Vagina (tissue), 2 donors: ENCODE results near the gene CHN2.

Source experiments
- POLR2A ChIP-seq, 2 donors: fragments of 450-650 bp; IDR thresholded peaks; one replicate each; pipeline ENCODE4 v1.6.1; 2017; ENCODE audit warnings: antibody characterized with exemption in 2 of 2, mild to moderate bottlenecking in 2 of 2, moderate library complexity in 2 of 2
- POLR2AphosphoS5 ChIP-seq, 2 donors: sonication (generic); formaldehyde crosslinking; IDR thresholded peaks; one replicate each; pipeline ENCODE4 v1.9.0; 2017; ENCODE audit warnings: antibody characterized with exemption in 2 of 2, mild to moderate bottlenecking in 2 of 2, low read depth in 1 of 2; ENCODE audit not compliant: insufficient read depth in 1 of 2
- TF ChIP-seq, protein P1 (sequence below), 3 experiments: fragments of 450-650 bp in 2 of 3; fragments of 200-600 bp in 1 of 3; sonication (generic) in 1 of 3; IDR thresholded peaks; one replicate each; pipeline ENCODE4 v1.5.1; 2017 to 2019; ENCODE audit warnings: antibody characterized with exemption in 3 of 3, mild to moderate bottlenecking in 2 of 3, moderate library complexity in 2 of 3

DNA sequence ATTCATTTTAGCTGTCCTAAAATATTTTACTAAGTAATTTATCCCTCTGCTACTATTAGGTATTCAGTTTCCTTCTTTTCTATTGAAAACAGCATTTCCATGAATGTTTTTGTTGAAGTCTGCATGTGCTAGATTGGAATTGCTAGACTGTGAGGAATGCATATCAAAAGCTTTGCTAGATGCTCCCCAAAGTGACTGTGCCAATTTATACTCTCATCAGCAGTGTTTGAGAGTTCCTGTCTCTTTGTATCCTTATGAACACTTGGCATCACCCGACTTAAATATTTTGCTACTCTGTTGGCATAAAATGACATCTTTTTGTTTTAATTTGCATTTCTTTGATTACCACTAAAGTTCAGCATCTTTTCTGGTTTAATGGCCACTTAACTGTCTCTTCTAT lies 324.0 kb downstream of the CHN2 start:
- TF ChIP-seq, protein P1, sequence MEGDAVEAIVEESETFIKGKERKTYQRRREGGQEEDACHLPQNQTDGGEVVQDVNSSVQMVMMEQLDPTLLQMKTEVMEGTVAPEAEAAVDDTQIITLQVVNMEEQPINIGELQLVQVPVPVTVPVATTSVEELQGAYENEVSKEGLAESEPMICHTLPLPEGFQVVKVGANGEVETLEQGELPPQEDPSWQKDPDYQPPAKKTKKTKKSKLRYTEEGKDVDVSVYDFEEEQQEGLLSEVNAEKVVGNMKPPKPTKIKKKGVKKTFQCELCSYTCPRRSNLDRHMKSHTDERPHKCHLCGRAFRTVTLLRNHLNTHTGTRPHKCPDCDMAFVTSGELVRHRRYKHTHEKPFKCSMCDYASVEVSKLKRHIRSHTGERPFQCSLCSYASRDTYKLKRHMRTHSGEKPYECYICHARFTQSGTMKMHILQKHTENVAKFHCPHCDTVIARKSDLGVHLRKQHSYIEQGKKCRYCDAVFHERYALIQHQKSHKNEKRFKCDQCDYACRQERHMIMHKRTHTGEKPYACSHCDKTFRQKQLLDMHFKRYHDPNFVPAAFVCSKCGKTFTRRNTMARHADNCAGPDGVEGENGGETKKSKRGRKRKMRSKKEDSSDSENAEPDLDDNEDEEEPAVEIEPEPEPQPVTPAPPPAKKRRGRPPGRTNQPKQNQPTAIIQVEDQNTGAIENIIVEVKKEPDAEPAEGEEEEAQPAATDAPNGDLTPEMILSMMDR (IDR thresholded peaks at IDR 0.05), result no peak
- no peak for TF ChIP-seq POLR2AphosphoS5 (IDR thresholded peaks at IDR 0.05; ENCODE audit: insufficient read depth in 1 of 2, low read depth in 1 of 2)
- no peak for TF ChIP-seq POLR2A (IDR thresholded peaks at IDR 0.05)
